ENCODE results near the gene LGALS3. TPM values are rescaled to one million over a fixed set of nuclear protein-coding genes. Genes with fewer than 3 reads are reported as not detected.
A peak's percentile ranks its signal among the peaks of the same experiment; 100 is the strongest.
"Not testable (repeated sequence)": the region's sequence is repeated elsewhere in the genome, so short reads cannot be mapped to it uniquely, and the experiment has no call there.

Gene LGALS3
- total RNA-seq (2014; rRNA removed; shearing (Covaris generic)), result 145 and 210 TPM in 2 replicates

GRCh38 chr14:55129086-55129427 is at the start of gene LGALS3:
Gene LGALS3 (plus strand): TSS chr14:55129252. CDS start chr14:55137374, 8,122 bp downstream.
- peak; percentile 78 for DNase-seq (ENCODE audit: low read depth)

- not testable (repeated sequence) for DNase-seq (ENCODE audit: low read depth)
Measured at GRCh38 chr14:55079961-55080360, 49.1 kb upstream of the LGALS3 start.

- DNase-seq (ENCODE audit: low read depth), result no peak
Measured at GRCh38 chr14:55084401-55085059, 44.5 kb upstream of the LGALS3 start.

GRCh38 chr14:55085060-55085660 is 43.9 kb upstream of the LGALS3 start:
- no peak for DNase-seq (ENCODE audit: low read depth)

- no peak for DNase-seq (ENCODE audit: low read depth)
Measured at GRCh38 chr14:55086938-55087337, 42.1 kb upstream of the LGALS3 start.

GRCh38 chr14:55088356-55088755 is 40.7 kb upstream of the LGALS3 start:
- no peak for DNase-seq (ENCODE audit: low read depth)

- peak; percentile 46 for DNase-seq (ENCODE audit: low read depth)
Measured at GRCh38 chr14:55092341-55092740, 36.7 kb upstream of the LGALS3 start.

- peak; percentile 71 for DNase-seq (ENCODE audit: low read depth)
Measured at GRCh38 chr14:55094292-55095157, 34.5 kb upstream of the LGALS3 start.

- DNase-seq (ENCODE audit: low read depth), result peak; percentile 36
Measured at GRCh38 chr14:55097881-55098560, 31.0 kb upstream of the LGALS3 start.

- no peak for DNase-seq (ENCODE audit: low read depth)
Measured at GRCh38 chr14:55098561-55098898, 30.5 kb upstream of the LGALS3 start.

- DNase-seq (ENCODE audit: low read depth), result no peak
Measured at GRCh38 chr14:55099756-55100155, 29.3 kb upstream of the LGALS3 start.

GRCh38 chr14:55101698-55102097 is 27.4 kb upstream of the LGALS3 start:
- no peak for DNase-seq (ENCODE audit: low read depth)

- peak; percentile 99 for DNase-seq (ENCODE audit: low read depth)
Measured at GRCh38 chr14:55102141-55102621, 26.9 kb upstream of the LGALS3 start.

- DNase-seq (ENCODE audit: low read depth), result peak; percentile 95
Measured at GRCh38 chr14:55103005-55103640, 25.9 kb upstream of the LGALS3 start.

- DNase-seq (ENCODE audit: low read depth), result peak; percentile 11
Measured at GRCh38 chr14:55103971-55104954, 24.8 kb upstream of the LGALS3 start.

- no peak for DNase-seq (ENCODE audit: low read depth)
Measured at GRCh38 chr14:55105991-55106390, 23.1 kb upstream of the LGALS3 start.

- peak; percentile 97 for DNase-seq (ENCODE audit: low read depth)
Measured at GRCh38 chr14:55107766-55108554, 21.1 kb upstream of the LGALS3 start.

GRCh38 chr14:55109836-55110235 is 19.2 kb upstream of the LGALS3 start:
- DNase-seq (ENCODE audit: low read depth), result no peak

- DNase-seq (ENCODE audit: low read depth), result no peak
Measured at GRCh38 chr14:55111122-55111708, 17.8 kb upstream of the LGALS3 start.

Measured in RPMI7951 (cell line).